ENCODE measurements around the gene ABO.
"Not testable (repeated sequence)": the region's sequence is repeated elsewhere in the genome, so short reads cannot be mapped to it uniquely, and the experiment has no call there.

Gene ABO

DNA sequence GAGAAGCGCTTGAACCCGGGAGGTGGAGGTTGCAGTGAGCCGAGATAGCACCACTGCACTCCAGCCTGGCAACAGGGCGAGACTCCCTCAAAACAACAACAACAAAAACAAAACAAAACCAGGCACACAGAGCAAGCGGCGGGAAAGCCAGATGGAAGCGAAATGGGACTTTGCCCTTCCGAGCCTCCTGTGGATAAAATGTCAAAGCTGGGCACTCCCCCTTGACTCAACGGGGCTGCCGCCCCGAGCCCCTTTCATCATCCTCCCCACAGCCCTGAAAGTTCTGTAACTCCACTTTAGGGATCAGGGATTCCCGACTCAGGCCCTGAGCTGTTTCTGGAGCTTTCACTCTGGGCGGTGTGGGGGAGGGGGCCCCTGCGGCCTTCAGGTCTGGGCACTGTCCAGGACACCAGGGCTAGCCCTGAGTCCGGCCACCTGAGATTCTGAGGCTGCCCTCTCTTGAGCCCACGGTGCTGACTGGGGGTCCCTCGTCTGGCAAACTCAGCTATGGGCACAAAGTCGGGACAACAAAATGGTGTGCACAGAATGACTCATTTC is 35.4 kb downstream of the ABO start:
- DNase-seq, result no peak

DNA sequence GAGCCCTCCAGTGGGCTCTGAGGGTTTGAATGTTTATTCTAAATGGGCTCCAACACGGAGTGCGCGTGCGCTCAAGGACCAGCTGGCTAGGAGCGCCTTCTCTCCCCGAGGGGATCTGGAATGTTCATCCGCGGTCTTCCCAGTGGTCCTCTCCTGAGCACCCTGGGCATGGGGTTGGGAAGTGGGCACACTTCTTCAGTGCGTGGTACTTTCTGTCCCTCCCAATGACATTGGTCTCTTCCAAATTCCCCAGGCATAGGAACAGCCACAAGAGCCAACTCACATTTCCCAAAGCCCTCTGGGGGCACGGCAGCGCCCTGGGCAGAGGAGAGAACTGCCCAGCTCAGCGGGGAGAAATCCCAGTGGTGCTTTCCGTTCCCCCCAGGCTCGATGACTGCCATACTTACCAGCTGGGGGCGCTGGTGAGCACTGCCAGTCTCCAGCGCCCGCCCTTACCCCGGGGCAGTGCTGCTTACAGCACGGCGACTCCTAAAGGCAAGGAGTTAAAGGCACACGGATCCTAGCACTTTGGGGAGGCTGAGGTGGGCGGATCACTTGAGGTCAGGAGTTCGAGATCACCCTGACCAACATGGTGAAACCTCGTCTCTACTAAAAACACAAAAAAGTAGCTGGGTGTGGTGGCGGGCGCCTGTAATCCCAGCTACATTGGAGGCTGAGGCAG is 36.0 kb downstream of the ABO start:
- peak; percentile 62 for DNase-seq

DNA sequence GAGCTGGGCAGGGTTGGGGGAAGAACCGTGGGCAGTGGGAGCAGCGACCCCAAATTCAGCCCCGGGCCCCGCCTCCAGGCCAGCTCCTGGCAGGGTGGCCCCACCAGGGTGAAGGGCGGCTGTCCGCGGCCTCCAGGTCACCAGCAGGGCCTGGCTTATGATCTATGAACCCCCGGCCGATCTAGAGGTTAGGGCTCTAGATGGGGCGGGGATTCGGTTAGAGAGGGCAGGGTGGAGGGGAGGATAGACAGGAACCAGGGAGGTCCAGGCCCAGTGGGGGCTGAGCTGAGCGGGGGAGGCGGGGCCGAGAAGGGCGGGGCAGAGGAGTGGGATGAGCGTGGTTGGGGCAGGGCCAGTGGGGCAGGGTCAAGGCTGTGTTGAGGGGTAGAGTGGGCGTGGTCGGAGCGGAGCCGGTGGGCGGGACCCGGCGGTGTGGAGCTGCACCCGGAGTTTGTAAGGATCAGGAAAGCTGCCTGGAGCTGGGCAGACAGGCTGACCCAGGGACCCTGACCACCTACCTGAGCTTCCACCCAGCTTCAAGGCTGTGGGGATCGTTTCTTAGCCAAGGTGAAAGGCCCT is 36.6 kb downstream of the ABO start:
- peak; percentile 41 for DNase-seq

- DNase-seq, result no peak
Measured at GRCh38 chr9:133237035-133237731, 37.8 kb downstream of the ABO start.

DNA sequence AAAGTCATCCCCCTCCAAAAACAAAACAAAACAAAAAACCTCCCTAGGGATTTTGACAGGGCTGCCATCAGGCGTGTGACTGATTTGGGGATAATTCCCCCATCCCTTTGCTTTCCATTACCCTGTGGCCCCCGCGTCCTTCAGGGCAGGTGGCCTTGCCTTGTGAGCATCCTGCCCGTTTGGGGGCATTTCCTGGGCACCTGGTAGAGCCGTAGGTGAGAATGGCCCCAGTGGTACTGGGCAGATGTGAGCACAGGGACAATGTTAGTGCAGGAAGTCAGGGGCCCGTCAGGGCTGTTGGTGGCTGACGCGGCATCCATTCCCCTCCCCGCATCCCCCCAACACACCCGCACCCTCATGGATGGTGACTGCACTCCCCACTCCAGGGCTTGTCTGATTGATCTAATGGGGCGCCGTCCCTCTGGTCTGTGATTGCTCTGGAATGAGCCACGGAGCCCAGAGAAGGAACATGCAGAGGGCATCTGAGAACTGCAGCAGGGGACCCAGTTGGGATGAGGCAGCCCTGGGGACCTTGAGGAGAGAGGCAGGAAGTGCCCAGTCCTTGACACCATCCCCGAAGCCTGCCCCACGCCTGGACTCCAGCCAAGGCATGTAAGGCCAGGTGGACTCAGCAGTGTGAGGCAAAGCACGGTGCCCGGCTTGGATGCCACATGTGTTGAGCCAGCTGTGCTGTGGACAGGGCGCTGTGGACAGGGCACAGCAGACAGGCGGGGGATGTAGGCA is 38.5 kb downstream of the ABO start:
- DNase-seq, result not testable (repeated sequence)

GRCh38 chr9:133235549-133236222 is 39.3 kb downstream of the ABO start:
- DNase-seq, result no peak

DNA sequence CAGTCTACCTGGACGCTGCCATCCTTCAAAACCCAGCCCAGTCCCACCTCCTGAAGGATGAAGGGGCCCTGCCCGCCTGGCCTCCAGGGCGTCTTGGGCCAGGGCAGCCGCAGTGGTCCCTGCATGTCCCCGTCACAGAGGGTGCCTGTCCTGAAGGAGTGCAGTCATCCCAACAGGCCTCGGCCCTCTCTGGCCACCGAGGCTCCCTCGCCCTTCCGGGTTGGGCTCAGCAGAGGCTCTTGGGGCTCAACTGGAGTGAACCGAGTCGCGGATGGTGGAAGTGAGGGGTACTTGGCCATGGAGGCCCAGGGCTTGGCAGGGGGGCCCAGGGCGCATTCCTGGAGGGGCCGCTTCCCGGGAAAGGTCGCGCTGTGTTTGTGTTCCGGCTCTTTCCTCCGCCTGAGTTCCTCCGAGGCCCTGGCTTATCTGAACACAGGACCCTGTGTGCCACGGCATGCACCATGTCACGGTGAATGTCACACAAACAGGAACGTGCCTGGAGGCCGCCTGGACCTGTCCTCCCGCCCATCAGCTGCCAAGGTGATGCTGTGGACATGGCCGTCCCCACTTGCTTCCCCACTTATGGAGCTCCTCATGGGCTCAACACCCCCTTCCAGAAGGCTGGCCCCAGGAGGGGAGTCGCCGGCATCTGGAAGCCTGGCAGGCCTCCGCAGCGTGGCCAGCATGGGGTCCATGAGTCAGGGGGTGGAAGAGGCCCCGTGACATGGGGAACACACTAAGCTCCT is 40.3 kb downstream of the ABO start:
- no peak for DNase-seq

- no peak for DNase-seq
Measured at GRCh38 chr9:133233681-133234432, 41.1 kb downstream of the ABO start.

DNA sequence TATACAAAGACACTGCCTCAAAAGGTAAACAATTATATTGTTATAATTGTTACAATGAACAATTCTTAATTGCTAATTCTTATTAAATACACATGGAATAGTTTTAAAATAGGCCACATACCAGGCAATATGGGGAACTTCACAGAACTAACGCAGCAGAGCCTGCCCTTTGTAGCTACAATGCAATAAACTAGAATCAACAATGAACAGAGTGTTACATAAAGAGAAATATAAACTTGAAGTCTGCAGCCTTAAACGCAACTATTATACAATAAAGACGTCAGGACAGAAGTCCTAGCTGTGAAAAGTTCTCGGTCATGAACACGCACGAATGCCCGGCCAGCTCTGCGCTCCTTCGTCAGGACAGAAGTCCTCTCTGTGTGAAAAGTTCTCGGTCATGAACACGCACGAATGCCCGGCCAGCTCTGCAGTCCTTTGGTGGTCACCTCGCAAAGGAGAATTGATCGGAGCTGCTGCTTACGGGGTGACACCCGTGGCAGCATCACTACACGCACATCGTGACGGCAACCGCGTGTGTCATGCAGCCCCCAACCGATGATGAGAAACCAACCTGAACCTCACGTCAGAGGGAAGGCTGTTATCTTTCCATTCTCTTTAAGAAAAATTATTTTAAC is 43.0 kb downstream of the ABO start:
- DNase-seq, result not testable (repeated sequence)

GRCh38 chr9:133230514-133230913 is 44.5 kb downstream of the ABO start:
- DNase-seq, result not testable (repeated sequence)

- no peak for DNase-seq
Measured at GRCh38 chr9:133230093-133230492, 44.9 kb downstream of the ABO start.

DNA sequence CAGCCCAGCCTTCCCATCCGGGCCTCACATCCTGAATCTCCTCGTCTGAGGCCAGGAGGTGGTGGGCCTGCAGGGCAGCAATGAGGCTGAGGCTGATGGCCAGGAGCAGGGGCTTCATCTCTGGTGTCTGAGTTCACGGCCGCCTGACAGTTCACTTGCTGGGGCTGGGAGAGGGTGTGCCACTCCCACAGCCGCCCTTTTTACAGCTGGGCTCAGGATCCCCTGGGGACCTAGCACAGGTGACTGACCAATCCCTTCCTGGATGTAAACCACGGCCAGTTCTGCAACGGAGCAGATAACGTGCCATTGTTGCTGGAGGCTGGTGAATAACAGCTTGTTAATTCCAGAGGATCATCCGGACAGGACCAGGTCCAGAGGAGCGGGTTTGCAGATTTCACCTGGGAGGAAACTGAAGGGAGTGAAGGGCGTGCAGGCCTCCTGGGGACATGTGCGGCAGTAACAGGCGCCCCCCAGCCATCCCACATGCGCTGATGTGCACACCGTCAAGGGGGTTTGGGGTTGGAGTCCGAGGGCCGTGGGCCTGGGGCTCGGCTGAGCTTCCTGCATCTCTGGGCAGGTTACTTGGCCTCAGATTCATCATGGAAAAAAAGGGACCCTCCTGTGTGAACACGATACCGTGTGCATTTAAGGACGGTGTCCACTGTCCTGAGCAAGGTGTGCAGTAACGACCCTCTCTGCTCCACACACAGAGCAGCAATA is 46.4 kb downstream of the ABO start:
- not testable (repeated sequence) for DNase-seq

GRCh38 chr9:133227996-133228395 is 47.0 kb downstream of the ABO start:
- not testable (repeated sequence) for DNase-seq

GRCh38 chr9:133227242-133227860 is 47.6 kb downstream of the ABO start:
- DNase-seq, result no peak

- DNase-seq, result no peak
Measured at GRCh38 chr9:133226219-133227171, 48.5 kb downstream of the ABO start.

GRCh38 chr9:133225171-133226011 is 49.6 kb downstream of the ABO start:
- DNase-seq, result no peak

GRCh38 chr9:133224762-133225161 is 50.2 kb downstream of the ABO start:
- DNase-seq, result no peak

All from CD4-positive, alpha-beta T cell treated with Interleukin-17A for 1 hour (primary cell).